PC-3 (cell line): ENCODE data around the gene LHFPL2. TPM values are rescaled to one million over a fixed set of nuclear protein-coding genes. Genes with fewer than 3 reads are reported as not detected.

Source experiments
- ATAC-seq: fragments of 200-7000 bp; cut with Tn5 transposase; 2 replicates; pipeline ENCODE4 v1.9.1; 2020; ENCODE audit warnings: mild to moderate bottlenecking, moderate library complexity
- BruUV-seq: library from RNA; stranded (reverse); fragments of 400-500 nt; replicated peaks from 2 replicates; lab custom pipeline; 2021; lab: Mats Ljungman, UMichigan
- CTCF ChIA-PET: fragments of 300-600 bp; sonication (Branson Sonifier 250); formaldehyde crosslinking; loops from one replicate; lab custom pipeline; 2022; ENCODE audit warnings: antibody characterized with exemption; lab: Charles Lee
- POLR2A ChIA-PET: fragments of 300-600 bp; sonication (Branson Sonifier 250); formaldehyde crosslinking; loops from one replicate; lab custom pipeline; 2022; ENCODE audit warnings: antibody characterized with exemption; ENCODE audit not compliant: unreplicated experiment; lab: Charles Lee
- DNase-seq: peaks from one replicate; pipeline ENCODE4 v3.0.0-alpha.2; 2015
- H2AFZ ChIP-seq: fragments of 300-600 bp; sonication (generic); 2 replicates; pipeline ENCODE4 v1.6.0; 2016; ENCODE audit warnings: antibody characterized with exemption, low read length
- H3F3A ChIP-seq: fragments of 300-600 bp; sonication (generic); one replicate; pipeline ENCODE4 v1.6.0; 2017; ENCODE audit warnings: antibody characterized with exemption, low read length, control low read depth, mild to moderate bottlenecking; ENCODE audit not compliant: unreplicated experiment
- H3K27ac ChIP-seq: fragments of 300-600 bp; sonication (generic); 2 replicates; pipeline ENCODE4 v1.5.1; 2016; ENCODE audit warnings: mild to moderate bottlenecking, low read length
- H3K27me3 ChIP-seq: fragments of 300-600 bp; sonication (generic); 2 replicates; pipeline ENCODE4 v1.6.1; 2016; ENCODE audit warnings: low read length, mixed read lengths
- H3K36me3 ChIP-seq: fragments of 300-600 bp; sonication (generic); 2 replicates; pipeline ENCODE4 v1.6.1; 2016; ENCODE audit warnings: low read depth, mixed run types, low read length, mixed read lengths
- H3K4me1 ChIP-seq: fragments of 300-600 bp; sonication (generic); 2 replicates; pipeline ENCODE4 v1.5.1; 2016; ENCODE audit warnings: low read length; ENCODE audit not compliant: insufficient read depth
- H3K4me2 ChIP-seq: fragments of 300-600 bp; sonication (generic); 2 replicates; pipeline ENCODE4 v1.6.0; 2016; ENCODE audit warnings: low read length
- H3K4me3 ChIP-seq: fragments of 300-600 bp; sonication (generic); 2 replicates; pipeline ENCODE4 v1.5.1; 2016; ENCODE audit warnings: mild to moderate bottlenecking, low read length, mixed read lengths
- H3K79me2 ChIP-seq: fragments of 300-600 bp; sonication (generic); 2 replicates; pipeline ENCODE4 v1.6.1; 2017; ENCODE audit warnings: low read length, mixed read lengths
- H3K9ac ChIP-seq: fragments of 300-600 bp; sonication (generic); 2 replicates; pipeline ENCODE4 v1.6.0; 2016; ENCODE audit warnings: mild to moderate bottlenecking, low read length
- H3K9me2 ChIP-seq: fragments of 300-600 bp; sonication (generic); replicated peaks from 2 replicates; pipeline ENCODE4 v1.6.1; 2016; ENCODE audit warnings: mixed run types, low read length, mixed read lengths
- H3K9me3 ChIP-seq: fragments of 300-600 bp; sonication (generic); 2 replicates; pipeline ENCODE4 v1.6.1; 2016; ENCODE audit warnings: low read length, mixed read lengths
- H4K20me1 ChIP-seq: fragments of 300-600 bp; sonication (generic); 2 replicates; pipeline ENCODE4 v1.6.1; 2016; ENCODE audit warnings: low read length, mixed read lengths
- CTCF ChIP-seq: fragments of 300-600 bp; sonication (generic); conservative IDR thresholded peaks from 2 replicates; pipeline ENCODE4 v1.5.1; 2017; ENCODE audit warnings: antibody characterized with exemption, low read depth, mild to moderate bottlenecking, low read length
- EZH2 ChIP-seq: fragments of 300-600 bp; sonication (generic); IDR thresholded peaks from one replicate; pipeline ENCODE4 v1.6.1; 2017; ENCODE audit warnings: antibody characterized with exemption, mild to moderate bottlenecking, low read length; ENCODE audit not compliant: unreplicated experiment
- EZH2phosphoT487 ChIP-seq: fragments of 300-600 bp; sonication (generic); IDR thresholded peaks from 2 replicates; pipeline ENCODE4 v1.6.1; 2018; ENCODE audit warnings: mild to moderate bottlenecking, antibody characterized with exemption, low read length, borderline replicate concordance
- intact Hi-C: fragments of 100-400 bp; cut with micrococcal nuclease; formaldehyde crosslinking; loops from 2 replicates; pipeline ENCODE4 v1.9.0; 2023
- total RNA-seq: library from RNA; depleted of rRNA; stranded (reverse); fragments of >200 nt; gene quantifications from 2 replicates; pipeline ENCODE4 v1.2.3, GENCODE V29; 2014

Gene LHFPL2
- total RNA-seq, 1 experiment from 2014 or later = 21.7 TPM

GRCh38 chr5:78594610-78595457, 53.7 kb downstream of the LHFPL2 start:
- H3K27me3 ChIP-seq = no peaks in the 10 kb centered on the region
- TSS peak; percentile 81 for BruUV-seq
- H2AFZ ChIP-seq = no peak overlapping the region
- peaks cover 87% of the 10 kb centered on the region for H3K4me1 ChIP-seq
- H4K20me1 ChIP-seq = no peaks in the 10 kb centered on the region
- no peaks in the 10 kb centered on the region for H3K9me3 ChIP-seq
- no peaks in the 10 kb centered on the region for H3K36me3 ChIP-seq
- peak; percentile 93 for DNase-seq
- H3F3A ChIP-seq = peaks cover 5% of the 10 kb centered on the region
- H3K27ac ChIP-seq = peak overlapping the region; percentile 99
- ATAC-seq = peak; percentile 66
- TF ChIP-seq CTCF = no peak
- no peak for TF ChIP-seq EZH2phosphoT487
- no peak for TF ChIP-seq EZH2
- peak overlapping the region; percentile 52 for H3K4me2 ChIP-seq
- H3K4me3 ChIP-seq = no peak overlapping the region
- ChIA-PET POLR2A (interaction anchor here (0.6 kb wide), 1 partner anchor 52 kb away, joined by 3 read pairs; no protein-coding TSS in a partner anchor), CTCF (interaction anchor here (0.5 kb wide), 1 partner anchor 372 kb away, joined by 3 read pairs; no protein-coding TSS in a partner anchor)
- H3K9me2 ChIP-seq = no peaks in the 10 kb centered on the region
- intact Hi-C loops = loop anchor here (1.0 to 5.0 kb wide), 4 partner anchors 43 to 127 kb away; no protein-coding TSS in a partner anchor
- peaks cover 72% of the 10 kb centered on the region for H3K79me2 ChIP-seq
- H3K9ac ChIP-seq = peak overlapping the region; percentile 86

GRCh38 chr5:78594021-78594420, 54.6 kb downstream of the LHFPL2 start:
- peak overlapping the region; percentile 82 for H3K9ac ChIP-seq
- H3K4me3 ChIP-seq = no peak overlapping the region
- intact Hi-C loops = loop anchor here (5.0 kb wide), 1 partner anchor 87 kb away; no protein-coding TSS in a partner anchor
- peak overlapping the region; percentile 52 for H3K4me2 ChIP-seq
- POLR2A ChIA-PET = interaction anchor here (0.6 kb wide), 1 partner anchor 53 kb away, joined by 3 read pairs; no protein-coding TSS in a partner anchor
- DNase-seq = no peak
- ATAC-seq = no peak
- no peaks in the 10 kb centered on the region for H4K20me1 ChIP-seq
- no peak for TF ChIP-seq EZH2phosphoT487
- H3K9me3 ChIP-seq = no peaks in the 10 kb centered on the region
- 0 out of 2 replicates have a peak, but pooled peaks cover 3% of the 10 kb centered on the region for H3K36me3 ChIP-seq
- CTCF ChIA-PET = no interaction called here
- peaks cover 5% of the 10 kb centered on the region for H3F3A ChIP-seq
- no peaks in the 10 kb centered on the region for H3K9me2 ChIP-seq
- H3K79me2 ChIP-seq = peaks cover 72% of the 10 kb centered on the region
- H3K4me1 ChIP-seq = peaks cover 86% of the 10 kb centered on the region
- H3K27ac ChIP-seq = peak overlapping the region; percentile 99
- no peaks in the 10 kb centered on the region for H3K27me3 ChIP-seq
- no peak overlapping the region for H2AFZ ChIP-seq
- BruUV-seq = TSS peak; percentile 71

- H4K20me1 ChIP-seq = no peaks in the 10 kb centered on the region
- peaks cover 75% of the 10 kb centered on the region for H3K79me2 ChIP-seq
- H3K9me3 ChIP-seq = no peaks in the 10 kb centered on the region
- ATAC-seq (peak; percentile 3; the same call in 1 of the 2 replicates), DNase-seq (peak; percentile 63)
- peaks cover 8% of the 10 kb centered on the region; the same call in 1 of the 2 replicates for H3K36me3 ChIP-seq
- peak overlapping the region; percentile 88 for H3K9ac ChIP-seq
- H3K27me3 ChIP-seq = no peaks in the 10 kb centered on the region
- H3K9me2 ChIP-seq = no peaks in the 10 kb centered on the region
- peak overlapping the region; percentile 52 for H3K4me2 ChIP-seq
- peak overlapping the region; percentile 99 for H3K27ac ChIP-seq
- CTCF ChIA-PET = no interaction called here
- intact Hi-C loops = loop anchor here (5.0 kb wide), 1 partner anchor 86 kb away; no protein-coding TSS in a partner anchor
- H2AFZ ChIP-seq = no peak overlapping the region
- H3K4me1 ChIP-seq = peaks cover 84% of the 10 kb centered on the region
- TF ChIP-seq EZH2phosphoT487 (no peak), EZH2 (no peak), CTCF (no peak)
- peaks cover 5% of the 10 kb centered on the region for H3F3A ChIP-seq
- POLR2A ChIA-PET = no interaction called here
- BruUV-seq = no TSS peak
- no peak overlapping the region for H3K4me3 ChIP-seq
Measured at GRCh38 chr5:78593465-78593864, 55.1 kb downstream of the LHFPL2 start.
